Ovary (tissue), 9 donors: Measurements from ENCODE around the gene DRC3. TPM values are rescaled to one million over a fixed set of nuclear protein-coding genes. Genes with fewer than 3 reads are reported as not detected.
A peak's percentile ranks its signal among the peaks of the same experiment; 100 is the strongest.

Experiments used
- DNase-seq, 5 donors: peaks; one replicate each; pipeline ENCODE4 v3.0.0-alpha.2; 2019 to 2020
- H3K27ac ChIP-seq, 2 donors: fragments of 200-600 bp; one replicate each; pipeline versions ENCODE4 v1.5.1 to v1.8.0; 2019 to 2022
- H3K27me3 ChIP-seq: fragments of 200-600 bp; one replicate; pipeline ENCODE4 v1.8.0; 2022
- H3K36me3 ChIP-seq: fragments of 200-600 bp; sonication (generic); one replicate; pipeline ENCODE4 v1.5.1; 2019
- H3K4me1 ChIP-seq: one replicate; pipeline ENCODE4 v1.8.1; 2013; ENCODE audit warnings: mild to moderate bottlenecking, moderate library complexity; ENCODE audit not compliant: insufficient read depth
- H3K4me3 ChIP-seq: fragments of 200-600 bp; sonication (generic); one replicate; pipeline ENCODE4 v1.5.1; 2017
- H3K9me3 ChIP-seq, 2 donors: fragments of 200-600 bp in 1 of 2; sonication (generic) in 1 of 2; one replicate each; pipeline versions ENCODE4 v1.5.1 to v1.8.1; 2013 to 2019; ENCODE audit warnings: mild to moderate bottlenecking in 1 of 2, moderate library complexity in 1 of 2
- CTCF ChIP-seq, 3 donors: fragments of 450-650 bp in 2 of 3; fragments of 200-600 bp in 1 of 3; IDR thresholded peaks; one replicate each; pipeline versions ENCODE4 v1.5.1 to v1.8.0; 2016 to 2022; ENCODE audit warnings: antibody characterized with exemption in 3 of 3, mild to moderate bottlenecking in 1 of 3
- EP300 ChIP-seq: sonication (generic); formaldehyde crosslinking; IDR thresholded peaks from one replicate; pipeline ENCODE4 v1.6.1; 2017; ENCODE audit warnings: antibody characterized with exemption
- POLR2A ChIP-seq: fragments of 450-650 bp; IDR thresholded peaks from one replicate; pipeline ENCODE4 v1.6.1; 2017; ENCODE audit warnings: antibody characterized with exemption, mild to moderate bottlenecking, moderate library complexity
- WGBS, 3 donors: extraction: QIAGEN DNeasy Blood & Tissue Kit in 1 of 3; methylation state at CpG; one replicate each; pipeline versions ENCODE4 v1.1.5 to v1.1.7; 2013 to 2017; 5-methylcytosine and 5-hydroxymethylcytosine counted together
- intact Hi-C, 4 donors: fragments of 100-400 bp; cut with DNase I; formaldehyde crosslinking; loops; one replicate each; pipeline versions ENCODE4 v1.11.0 to v1.15.1; 2022 to 2023
- polyA plus RNA-seq, 2 donors: library from polyadenylated mRNA; stranded (reverse); fragments of 200-250 nt in 1 of 2; fragments of 350-450 nt in 1 of 2; fragmentation: Illumina TruSeq in 1 of 2; extraction: RNeasy Lipid Tissue Mini Kit (QIAGEN cat#74804) in 1 of 2; gene quantifications; one replicate each; pipeline ENCODE4 v1.2.3, GENCODE V29; 2013 to 2014
- total RNA-seq, 7 donors: library from RNA; depleted of rRNA in 2 of 7; stranded (reverse); fragments of >200 nt in 2 of 7; fragmentation: NEBNext Ultra II Directional in 3 of 7; extraction: Animal tissue kit (Norgen Biotek cat#: 25700) in 3 of 7; gene quantifications; one replicate each; pipeline versions ENCODE4 v1.1.0 to v1.2.4, GENCODE V29; 2016 to 2023
- donor health status: DM: no; HTN: no; CAD: no; lungs with moderate emphysema.
- donor health status: DM: no; HTN: no; CAD: no.
- donor health status: Bipolar disorder and iron deficiency.
- donor health status: DM: yes; HTN: yes; CAD: no.
- donor health status: DM: no; HTN: no; CAD: no.
- donor health status: DM: yes; HTN: yes; CAD: no.

Gene DRC3
- total and polyA plus RNA-seq, 9 donors = 3.6 to 35.3 (median 6.0) TPM

DNA sequence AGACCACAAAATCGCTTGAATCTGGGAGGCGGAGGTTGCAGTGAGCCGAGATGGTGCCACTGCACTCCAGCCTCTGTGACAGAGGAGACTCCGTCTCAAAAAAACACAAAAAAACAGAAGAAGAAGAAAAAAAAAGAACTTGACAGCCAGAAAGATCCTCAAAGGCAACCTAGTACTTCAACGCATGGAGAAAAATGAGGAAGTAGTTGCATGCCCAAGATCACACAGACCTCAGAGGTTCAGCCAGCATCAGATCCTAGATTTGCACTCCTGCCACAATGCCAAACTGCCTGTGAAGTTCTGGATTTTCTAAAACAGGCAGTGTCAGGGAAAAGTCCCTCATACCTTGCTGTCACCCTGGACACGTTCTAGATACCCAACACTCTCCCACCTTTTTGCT lies 64.8 kb downstream of the DRC3 start:
- Histone ChIP-seq H3K4me1 (peaks cover 7% of the 10 kb centered on the region), H3K4me3 (no peak overlapping the region), H3K36me3 (no peaks in the 10 kb centered on the region), H3K27ac (no peak overlapping the region), H3K27me3 (no peaks in the 10 kb centered on the region), H3K9me3 (no peaks in the 10 kb centered on the region)
- intact Hi-C loops = loop anchor here in 3 of 4 donors (5.0 to 10.0 kb wide), 5 partner anchors 143 to 355 kb away; partner anchors contain the start of gene RAI1 (in 2 of the 3)
- DNase-seq = no peak
- WGBS, 3 donors = 81 to 88% (median 88%) methylated on average over 6 of the region's 6 CpGs
- no peak for TF ChIP-seq EP300
- no peak for TF ChIP-seq CTCF (IDR thresholded peaks at IDR 0.05)
- TF ChIP-seq POLR2A = no peak

GRCh38 chr17:18038149-18038850 lies 65.6 kb downstream of the DRC3 start:
- H3K27ac ChIP-seq = peak overlapping the region in 1 of 2 donors; percentile 44
- no peaks in the 10 kb centered on the region for H3K9me3 ChIP-seq
- TF ChIP-seq CTCF (IDR thresholded peaks at IDR 0.05) (no peak), EP300 (no peak), POLR2A (no peak)
- no peaks in the 10 kb centered on the region for H3K27me3 ChIP-seq
- H3K4me3 ChIP-seq = peak overlapping the region; percentile 91
- H3K36me3 ChIP-seq = no peaks in the 10 kb centered on the region
- peaks cover 7% of the 10 kb centered on the region for H3K4me1 ChIP-seq
- 5 to 6% (median 5%) methylated on average over 13 of the region's 13 CpGs for WGBS, 3 donors
- intact Hi-C loops = loop anchor here in 3 of 4 donors (5.0 to 10.0 kb wide), 5 partner anchors 143 to 356 kb away; partner anchors contain the start of gene RAI1 (in 2 of the 3)
- DNase-seq = no peak

DNA sequence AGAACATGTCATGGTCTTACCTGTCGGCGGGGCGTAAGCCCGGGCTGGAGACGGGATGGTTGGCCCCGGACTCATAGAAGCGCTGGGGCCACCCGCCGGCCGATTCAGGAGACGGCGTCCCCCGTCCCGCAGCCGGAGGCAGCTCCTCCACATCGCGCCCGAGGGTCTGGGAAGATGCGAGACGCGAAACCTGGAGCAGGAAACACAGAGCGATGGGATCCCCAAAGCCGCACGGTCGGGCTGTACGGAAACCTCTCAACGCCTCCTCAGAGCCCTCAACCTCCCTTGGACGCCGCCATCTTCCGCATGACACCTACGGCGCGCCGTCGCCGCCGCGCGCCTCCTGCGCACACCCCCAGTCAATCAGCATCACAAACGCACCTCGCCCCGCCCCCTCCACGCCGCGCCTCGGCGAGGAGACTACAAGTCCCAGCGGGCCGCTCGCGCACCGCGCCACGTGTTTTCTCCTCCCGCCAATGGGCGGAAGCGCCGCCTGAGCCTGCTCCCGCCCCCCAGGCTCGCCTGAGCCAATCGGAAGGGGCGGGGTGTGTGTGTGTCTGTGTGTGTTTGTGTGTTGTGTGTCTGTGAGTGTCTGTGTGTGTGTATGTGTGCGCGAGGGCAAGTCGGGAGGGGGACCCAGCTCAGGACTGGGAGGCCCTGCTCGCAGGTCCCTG lies 66.3 kb downstream of the DRC3 start, which contains the start of the genes ATPAF2 and GID4:
Gene ATPAF2, minus strand, starts transcription at position 308 of the 674 bp plus-strand sequence. Its CDS starts 155 bp downstream, at position 153.
Gene GID4, plus strand, starts transcription at position 548 of the 674 bp plus-strand sequence. Its CDS starts 57 bp downstream, at position 605.
- Histone ChIP-seq H3K27ac (peak within 1 kb of the TSS; percentile 61 to 68), H3K4me1 (peaks cover 7% of the 10 kb centered on the region), H3K9me3 (no peaks in the 10 kb centered on the region), H3K36me3 (no peaks in the 10 kb centered on the region), H3K27me3 (no peaks in the 10 kb centered on the region), H3K4me3 (peak within 1 kb of the TSS; percentile 91)
- TF ChIP-seq CTCF (IDR thresholded peaks at IDR 0.05) (peak in 1 of 3 donors; percentile 24), POLR2A (peak; percentile 18), EP300 (no peak)
- 0 to 1% (median 0%) methylated on average over 54 to 67 of the region's 67 CpGs for WGBS, 3 donors
- intact Hi-C loops = loop anchor here in 3 of 4 donors (5.0 to 10.0 kb wide), 5 partner anchors 144 to 357 kb away; partner anchors contain the start of gene RAI1 (in 2 of the 3)
- DNase-seq = peak; percentile 99 to 100 (median 100)

GRCh38 chr17:18039535-18040260 lies 67.0 kb downstream of the DRC3 start:
- H3K36me3 ChIP-seq = no peaks in the 10 kb centered on the region
- H3K4me3 ChIP-seq = peak overlapping the region; percentile 91
- WGBS, 3 donors = 0 to 1% (median 1%) methylated on average over 29 to 80 of the region's 81 CpGs
- H3K27me3 ChIP-seq = no peaks in the 10 kb centered on the region
- H3K27ac ChIP-seq = peak overlapping the region; percentile 61 to 68
- intact Hi-C loops = loop anchor here in 3 of 4 donors (5.0 to 10.0 kb wide), 5 partner anchors 145 to 357 kb away; partner anchors contain the start of gene RAI1 (in 2 of the 3)
- peak in 4 of 5 donors; percentile 29 to 57 (median 48) for DNase-seq
- peaks cover 7% of the 10 kb centered on the region for H3K4me1 ChIP-seq
- TF ChIP-seq CTCF (IDR thresholded peaks at IDR 0.05) (no peak), POLR2A (no peak), EP300 (no peak)
- no peaks in the 10 kb centered on the region for H3K9me3 ChIP-seq
